OCI-M2 (cell line): ENCODE results near the gene RABL2B.

ENCODE experiments used
- DNase-seq: peaks from one replicate; lab custom pipeline; 2025; ENCODE audit not compliant: unreplicated experiment; lab: John Stamatoyannopoulos, UW

Gene RABL2B

DNA sequence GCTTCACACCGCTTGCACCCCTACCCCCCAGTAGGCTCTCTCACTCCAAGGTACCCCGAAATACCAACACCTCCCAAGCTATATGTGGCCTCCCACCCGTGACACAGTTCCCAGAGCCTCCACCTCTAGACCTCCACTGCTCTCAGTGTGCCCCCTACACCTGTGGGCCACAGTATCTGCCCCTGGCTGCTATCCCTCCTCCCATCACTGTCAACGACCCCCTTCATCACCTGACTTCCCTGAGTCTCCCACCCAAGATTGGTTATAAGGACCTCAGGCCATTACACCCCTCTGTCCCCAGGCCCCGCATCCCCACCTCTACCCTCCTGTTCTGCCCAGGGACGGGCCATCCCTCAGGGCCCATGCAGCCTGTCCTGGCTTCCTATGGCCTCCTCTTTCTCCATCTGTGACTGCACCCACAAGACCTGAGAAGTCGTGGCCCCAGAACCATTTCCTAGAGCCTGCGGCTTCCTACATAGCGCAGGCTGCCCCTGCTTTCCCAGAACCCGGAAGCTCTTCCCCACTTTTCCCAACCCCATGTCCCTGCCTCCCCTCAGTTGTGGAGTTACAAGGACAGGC is 44.7 kb downstream of the RABL2B start:
- DNase-seq: no peak

DNA sequence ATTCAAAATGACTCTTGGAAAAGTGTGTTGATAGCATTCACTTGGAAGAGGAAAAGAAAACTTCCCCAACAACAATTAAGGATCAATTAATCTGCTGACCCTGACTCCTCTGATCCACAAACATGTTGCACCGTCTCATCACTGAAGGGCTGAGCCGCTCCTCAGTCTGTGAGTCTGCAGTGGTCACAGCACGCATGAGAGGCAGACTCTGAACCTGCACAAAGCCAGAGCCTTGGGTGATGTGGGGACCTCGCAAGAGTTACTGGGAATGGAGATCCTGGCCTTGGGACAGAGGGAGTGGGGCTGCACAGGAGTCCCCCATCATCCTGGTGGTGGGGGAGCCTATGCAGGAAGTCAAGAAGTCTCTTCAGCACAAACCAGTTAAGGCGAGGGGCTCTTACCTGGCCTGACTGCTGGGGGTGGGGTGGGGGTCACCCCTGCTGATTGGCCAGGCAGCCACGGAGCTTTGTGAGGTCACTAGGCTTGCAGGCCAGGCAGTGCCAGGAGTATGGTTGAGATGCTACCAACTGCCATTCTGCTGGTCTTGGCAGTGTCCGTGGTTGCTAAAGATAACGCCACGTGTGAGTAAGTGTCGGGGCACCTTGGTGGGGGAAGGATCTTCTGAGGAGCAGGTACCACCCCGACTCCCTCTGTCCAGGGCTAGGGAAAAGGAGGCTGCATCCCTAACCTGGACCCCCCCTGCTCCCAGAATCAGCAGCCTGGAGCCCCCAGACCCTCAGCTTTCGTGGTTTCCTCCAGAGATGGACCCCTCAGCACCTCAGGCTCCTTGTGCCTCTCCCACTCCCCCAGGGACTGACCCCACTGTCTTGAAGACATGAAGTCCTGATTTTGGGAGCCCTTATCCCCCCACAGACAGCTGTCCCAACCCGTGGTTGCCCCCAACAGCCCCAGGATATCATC is 45.4 kb downstream of the RABL2B start, which contains the start of gene ACR:
Gene ACR (plus strand): TSS at position 477 of the 921 bp plus-strand sequence. CDS start 32 bp downstream, at position 509.
- no peak for DNase-seq

GRCh38 chr22:50735739-50736030 is 47.8 kb downstream of the RABL2B start:
- DNase-seq: no peak

DNA sequence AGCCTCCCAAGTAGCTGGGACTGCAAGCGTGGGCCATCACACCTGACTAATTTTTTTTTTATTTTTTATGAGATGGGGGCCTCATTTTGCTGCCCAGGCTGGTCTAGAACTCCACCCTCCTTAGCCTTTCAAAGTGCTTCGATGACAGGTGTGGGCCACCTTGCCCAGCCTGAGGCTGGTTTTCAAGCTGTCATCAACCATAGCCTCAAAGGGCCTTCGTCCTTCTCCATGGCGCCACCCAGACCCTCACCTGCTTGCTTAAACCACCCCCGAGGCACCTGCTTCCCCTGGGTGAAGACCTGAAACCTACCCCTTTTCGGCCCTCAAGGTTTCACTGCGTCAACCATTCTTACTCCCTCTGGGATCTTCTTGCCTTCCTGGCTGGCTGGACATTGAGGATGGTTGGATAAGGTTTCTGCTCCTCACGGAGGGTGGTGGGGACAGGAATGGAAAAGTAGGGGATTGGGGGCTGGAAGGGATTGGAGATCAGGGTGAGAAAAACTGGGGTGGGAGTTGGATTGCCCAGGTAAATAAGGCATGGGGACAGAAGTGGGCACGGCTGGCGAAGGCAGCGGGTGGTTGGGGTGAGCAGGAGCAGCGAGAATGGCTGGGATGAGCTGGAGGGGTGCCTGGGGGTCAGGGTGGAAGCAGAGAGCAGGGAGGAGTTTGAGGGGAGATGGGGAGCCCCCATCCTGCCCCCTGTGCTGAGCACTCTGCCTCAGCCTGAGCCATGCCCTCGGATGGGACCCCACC is 48.3 kb downstream of the RABL2B start:
- no peak for DNase-seq

GRCh38 chr22:50734343-50734771 is 49.1 kb downstream of the RABL2B start:
- no peak for DNase-seq

DNA sequence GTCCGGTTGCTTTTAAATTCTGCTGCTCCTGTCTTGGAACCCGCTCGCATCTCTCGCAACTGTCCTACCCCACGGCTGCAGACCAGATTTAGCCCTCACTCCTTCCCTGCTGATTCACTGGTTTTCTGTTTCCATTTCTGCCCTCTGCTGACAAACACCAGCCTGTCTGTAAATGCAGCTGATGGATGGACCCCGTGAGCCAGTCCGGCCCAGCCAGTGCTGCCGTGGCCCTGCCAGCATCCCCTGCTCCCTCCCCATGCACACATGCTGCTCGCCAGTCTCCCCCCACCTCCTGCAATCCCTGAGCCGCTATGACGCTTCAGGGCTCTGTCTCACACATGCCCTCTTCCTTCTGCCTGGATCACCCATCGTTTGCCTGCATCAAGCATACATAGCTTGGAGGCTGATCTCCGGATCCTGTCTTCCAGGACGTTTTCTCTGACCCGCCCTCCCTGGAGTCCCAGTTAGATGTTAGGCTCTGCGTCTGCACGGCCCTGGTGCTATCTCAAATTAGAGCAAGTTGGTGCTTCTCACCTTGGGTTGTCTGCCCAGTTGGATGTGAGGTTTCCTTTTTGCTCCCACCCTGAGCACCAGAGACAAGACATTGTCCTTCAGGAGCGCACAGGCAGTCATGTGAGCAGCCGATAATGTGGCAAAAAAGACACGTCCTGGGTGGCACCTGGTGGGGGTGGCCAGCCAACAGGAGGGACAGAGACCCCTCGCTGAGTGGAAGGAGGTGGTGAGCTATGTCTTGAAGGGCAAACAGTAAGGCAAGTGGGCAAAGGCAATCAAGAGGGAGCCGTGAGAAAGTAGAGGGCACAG is 49.7 kb downstream of the RABL2B start:
- no peak for DNase-seq

GRCh38 chr22:50732681-50733080 is 50.8 kb downstream of the RABL2B start:
- no peak for DNase-seq

DNA sequence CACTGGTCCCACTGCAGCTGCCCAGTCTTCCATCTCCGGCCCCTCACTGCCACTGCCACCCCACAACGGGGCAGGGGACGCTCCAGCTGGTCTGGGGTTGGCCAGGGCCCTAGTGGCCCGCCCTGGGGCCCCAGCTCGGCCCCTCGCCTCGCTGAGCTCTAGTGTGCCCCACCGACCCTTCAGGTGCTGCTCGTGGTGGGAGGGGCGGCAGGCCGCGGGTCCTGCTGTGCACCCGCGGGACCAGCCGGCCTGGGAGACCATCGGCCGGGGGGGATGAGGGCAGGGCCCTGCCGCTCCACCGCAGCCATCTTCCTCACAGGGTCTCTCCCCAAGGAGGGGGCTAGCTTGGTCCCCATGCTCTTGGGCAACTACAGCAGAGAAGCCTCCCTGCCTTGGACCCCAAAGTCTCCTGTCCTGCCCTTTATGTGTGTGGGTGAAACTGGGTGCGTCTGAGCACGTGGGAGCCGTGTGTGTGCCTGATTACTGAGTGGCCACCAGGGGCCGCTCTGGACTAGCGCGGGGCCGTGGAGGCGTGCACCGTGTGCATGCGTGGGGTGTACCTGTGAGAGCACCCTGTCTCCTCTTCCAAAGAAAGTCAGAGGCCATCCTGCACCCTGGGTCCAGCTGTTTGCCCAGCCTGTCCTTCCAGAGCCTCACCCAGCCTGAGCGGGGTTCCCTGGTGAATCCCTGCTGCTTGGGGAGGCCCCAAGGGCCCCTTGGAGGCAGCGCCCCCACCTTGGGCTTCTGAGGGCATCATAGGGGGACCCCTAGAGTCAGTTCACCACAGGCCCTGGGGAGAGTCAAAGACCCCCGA is 51.4 kb downstream of the RABL2B start:
- DNase-seq: no peak

DNA sequence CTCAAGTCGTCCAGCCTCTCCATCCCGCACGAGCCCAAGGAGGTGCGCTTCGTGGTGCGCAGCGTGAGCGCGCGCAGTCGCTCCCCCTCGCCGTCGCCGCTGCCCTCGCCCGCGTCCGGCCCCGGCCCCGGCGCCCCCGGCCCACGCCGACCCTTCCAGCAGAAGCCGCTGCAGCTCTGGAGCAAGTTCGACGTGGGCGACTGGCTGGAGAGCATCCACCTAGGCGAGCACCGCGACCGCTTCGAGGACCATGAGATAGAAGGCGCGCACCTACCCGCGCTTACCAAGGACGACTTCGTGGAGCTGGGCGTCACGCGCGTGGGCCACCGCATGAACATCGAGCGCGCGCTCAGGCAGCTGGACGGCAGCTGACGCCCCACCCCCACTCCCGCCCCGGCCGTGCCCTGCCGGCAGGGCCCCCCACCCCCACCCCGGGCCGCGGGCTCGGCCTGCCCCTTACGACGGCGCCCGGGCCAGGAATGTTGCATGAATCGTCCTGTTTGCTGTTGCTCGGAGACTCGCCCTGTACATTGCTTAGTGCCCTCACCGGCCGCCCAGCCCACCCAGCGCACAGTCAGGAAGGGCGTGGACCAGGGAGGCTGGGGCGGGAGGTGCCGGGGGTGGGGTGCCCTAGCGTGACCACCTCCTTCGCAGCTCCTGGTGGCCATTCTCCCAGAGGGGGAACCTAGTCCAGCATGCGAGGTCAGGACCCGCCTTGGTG is 52.3 kb downstream of the RABL2B start:
- no peak for DNase-seq

DNA sequence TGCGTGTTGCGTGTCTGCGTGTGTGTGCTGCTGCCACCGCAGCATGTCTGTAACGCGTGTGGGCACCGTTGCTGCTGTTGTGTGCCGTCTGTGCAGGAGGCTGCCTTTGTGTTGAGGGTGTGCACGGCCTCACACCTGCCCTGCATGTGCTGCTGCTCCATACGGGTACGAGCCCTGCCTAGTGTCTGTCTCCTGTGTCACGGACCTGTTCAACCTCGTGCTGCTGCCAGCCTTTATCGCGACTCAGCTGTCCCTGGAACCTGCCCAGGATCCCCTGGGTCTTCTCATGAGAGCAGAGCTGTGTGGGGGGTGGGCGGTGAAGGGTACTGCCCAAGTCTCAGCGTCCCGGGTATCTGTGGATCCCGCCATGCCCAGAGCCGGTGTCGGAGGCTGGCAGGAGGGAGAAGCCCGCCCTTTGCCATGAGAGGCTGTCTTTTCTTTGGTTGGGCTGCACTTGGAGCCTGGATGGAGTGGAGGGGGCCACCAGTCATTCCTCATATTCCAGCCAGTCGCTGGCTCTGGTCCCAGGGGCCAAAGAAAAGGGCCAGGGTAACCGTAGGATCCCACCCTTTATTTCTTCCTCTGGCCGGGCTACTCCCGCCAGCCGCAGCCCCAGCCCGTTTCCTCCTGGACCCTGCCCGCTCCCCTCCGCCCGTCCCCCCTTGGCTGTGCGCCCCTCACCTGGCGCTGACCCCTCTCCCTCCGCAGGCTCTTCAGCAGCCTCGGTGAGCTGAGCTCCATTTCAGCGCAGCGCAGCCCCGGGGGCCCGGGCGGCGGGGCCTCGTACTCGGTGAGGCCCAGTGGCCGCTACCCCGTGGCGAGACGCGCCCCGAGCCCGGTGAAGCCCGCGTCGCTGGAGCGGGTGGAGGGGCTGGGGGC is 53.2 kb downstream of the RABL2B start:
- no peak for DNase-seq

GRCh38 chr22:50729391-50730012 is 53.9 kb downstream of the RABL2B start:
- no peak for DNase-seq

DNA sequence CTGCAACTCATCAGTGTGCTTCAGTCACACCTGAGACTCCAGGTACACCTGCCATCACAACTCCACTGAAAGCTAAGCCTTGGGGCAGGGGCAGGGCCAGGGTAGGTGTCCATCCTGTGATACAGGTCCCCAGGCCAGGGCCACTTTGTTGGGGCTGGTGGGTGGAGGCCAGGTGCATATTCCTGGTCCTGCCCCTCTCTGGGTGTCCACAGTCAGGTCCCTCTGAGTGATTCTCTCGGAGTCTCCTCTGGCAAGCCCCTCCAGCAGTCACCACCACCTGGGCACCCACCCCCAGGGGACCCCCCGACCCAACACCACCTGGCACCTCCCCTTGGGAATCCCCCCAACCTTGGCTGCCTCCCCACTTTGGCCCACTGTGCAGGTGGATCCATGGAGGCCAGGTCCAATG is 54.9 kb downstream of the RABL2B start:
- no peak for DNase-seq

- DNase-seq: no peak
Observed at GRCh38 chr22:50727678-50728522, 55.5 kb downstream of the RABL2B start.

DNA sequence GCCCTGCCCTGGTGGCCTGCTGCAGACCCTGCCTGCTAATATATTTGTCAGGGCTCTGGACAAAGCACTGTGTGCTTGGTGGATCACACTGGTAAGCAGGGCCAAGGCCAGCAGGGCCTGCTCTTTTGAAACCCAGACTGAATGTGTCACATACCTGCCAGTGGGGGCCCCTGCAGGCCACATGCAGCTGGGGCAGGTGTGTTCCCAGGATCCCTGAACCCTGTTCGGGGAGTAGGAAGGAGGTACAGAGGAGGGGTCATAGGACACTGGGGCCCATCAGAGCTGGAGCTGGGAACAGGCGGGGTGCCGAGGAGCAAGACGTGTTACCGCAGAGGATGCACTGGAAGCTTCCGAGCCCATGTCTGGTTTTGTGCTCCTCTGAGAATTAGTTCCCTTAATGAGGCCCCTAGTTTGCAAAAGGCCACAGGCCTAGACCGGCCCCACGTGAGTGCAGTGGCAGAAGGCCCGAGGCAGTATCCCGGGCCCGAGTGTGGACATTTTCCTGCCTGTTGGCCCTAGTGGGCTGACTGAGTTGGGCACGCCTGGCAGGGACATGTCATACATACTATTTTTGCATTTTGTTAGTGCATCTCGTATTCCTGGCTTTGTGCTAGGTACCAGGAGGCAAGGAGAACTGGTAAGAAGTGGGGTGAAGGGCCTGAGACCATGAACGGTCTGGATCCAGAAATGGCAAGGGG is 56.6 kb downstream of the RABL2B start:
- DNase-seq: no peak

DNA sequence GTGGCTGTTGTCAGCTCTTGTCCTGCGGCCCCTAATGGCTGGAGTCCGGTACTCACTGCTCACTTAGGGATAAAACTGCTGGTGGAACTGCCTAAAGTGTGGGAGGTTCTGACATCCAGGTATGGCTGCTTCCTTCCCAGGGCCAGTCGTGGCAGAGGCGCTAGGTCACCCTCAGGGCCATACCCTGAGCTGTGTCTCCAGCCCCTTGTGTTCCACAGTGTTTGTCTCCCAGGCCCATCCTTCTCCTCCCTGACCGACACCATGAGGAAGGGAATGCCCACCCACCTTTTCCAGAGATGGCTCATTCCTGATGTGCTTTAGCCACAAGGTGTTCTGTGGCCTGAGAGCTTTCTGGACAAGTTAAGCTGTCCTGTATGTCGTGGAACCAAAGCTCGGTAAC is 57.8 kb downstream of the RABL2B start:
- no peak for DNase-seq

DNA sequence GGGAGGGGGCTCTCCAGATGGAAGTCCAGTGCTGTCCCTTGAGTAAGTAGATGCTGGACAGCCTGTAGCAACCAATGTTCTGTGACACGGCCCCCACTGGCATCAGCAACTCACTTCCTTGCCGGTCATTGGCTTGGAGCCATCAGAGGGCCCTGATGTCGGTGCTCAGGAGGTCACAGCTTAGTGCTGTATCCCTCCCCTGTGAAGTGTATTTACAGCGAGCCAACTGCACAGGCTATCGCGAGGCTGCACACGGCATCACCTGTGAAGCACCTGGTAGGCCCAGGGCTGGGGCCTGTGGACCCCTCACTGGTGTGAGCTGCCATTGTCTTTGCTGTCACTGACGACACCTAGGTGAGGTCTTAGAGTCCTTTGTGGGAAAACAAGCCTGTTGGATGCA is 58.8 kb downstream of the RABL2B start:
- DNase-seq: no peak

- no peak for DNase-seq
Observed at GRCh38 chr22:50723991-50724390, 59.4 kb downstream of the RABL2B start.
